Stimulated activated naive CD4-positive, alpha-beta T cell (primary cell): ENCODE results near the gene NEK2.
A peak's percentile ranks its signal among the peaks of the same experiment; 100 is the strongest.
"Not testable (repeated sequence)": the region's sequence is repeated elsewhere in the genome, so short reads cannot be mapped to it uniquely, and the experiment has no call there.

Experiments
- DNase-seq, 6 experiments: peaks; one replicate each; lab custom pipeline; 2025; lab: John Stamatoyannopoulos, UW

Gene NEK2

GRCh38 chr1:211675230-211676105 is at the start of gene NEK2:
NEK2 (minus strand) TSS chr1:211675621; CDS start chr1:211675479, 142 bp downstream.
- DNase-seq, result peak; percentile 79 to 86 (median 82)

DNA sequence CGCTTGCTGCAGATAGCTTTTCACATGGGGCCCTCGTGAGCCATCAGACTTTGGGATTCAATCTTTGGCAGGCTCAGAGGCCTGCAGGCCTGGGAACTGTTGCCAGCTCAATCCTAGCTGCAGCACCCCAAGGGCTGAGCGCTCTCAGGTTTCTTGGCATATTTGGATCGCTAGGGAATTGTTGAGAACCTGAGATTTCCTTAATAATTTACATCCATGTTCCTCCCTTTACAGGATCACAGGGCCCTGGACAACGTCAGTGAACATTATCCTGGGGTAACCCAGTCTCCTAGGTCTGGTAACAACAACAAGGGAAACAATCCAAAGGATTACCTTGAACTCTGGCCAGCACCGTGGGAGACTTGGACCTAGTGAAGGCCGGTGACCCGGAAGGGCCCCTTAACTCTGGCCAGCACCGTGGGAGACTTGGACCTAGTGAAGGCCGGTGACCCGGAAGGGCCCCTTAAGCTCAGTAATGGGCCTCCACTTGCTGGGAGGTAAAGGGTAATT is 49.3 kb upstream of the NEK2 start:
- DNase-seq, result no peak

DNA sequence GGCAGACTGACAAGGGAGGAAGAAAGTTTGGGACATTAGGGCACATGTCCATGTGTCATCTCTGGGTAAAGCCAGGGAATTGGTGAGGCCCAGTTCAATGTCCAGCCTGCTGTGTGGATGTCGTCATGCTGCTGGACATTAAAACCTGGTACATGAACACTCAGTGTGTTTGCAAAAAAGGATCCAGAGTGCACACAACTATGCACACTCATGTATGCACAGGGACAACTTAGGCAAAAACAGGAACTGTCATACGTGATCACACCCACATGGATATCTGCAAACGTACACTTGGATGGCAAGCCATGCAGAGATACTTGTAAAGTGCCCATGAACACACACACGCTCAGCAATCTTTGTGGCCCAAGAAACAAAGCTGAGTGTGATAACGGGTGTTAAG is 47.9 kb upstream of the NEK2 start:
- no peak for DNase-seq

DNA sequence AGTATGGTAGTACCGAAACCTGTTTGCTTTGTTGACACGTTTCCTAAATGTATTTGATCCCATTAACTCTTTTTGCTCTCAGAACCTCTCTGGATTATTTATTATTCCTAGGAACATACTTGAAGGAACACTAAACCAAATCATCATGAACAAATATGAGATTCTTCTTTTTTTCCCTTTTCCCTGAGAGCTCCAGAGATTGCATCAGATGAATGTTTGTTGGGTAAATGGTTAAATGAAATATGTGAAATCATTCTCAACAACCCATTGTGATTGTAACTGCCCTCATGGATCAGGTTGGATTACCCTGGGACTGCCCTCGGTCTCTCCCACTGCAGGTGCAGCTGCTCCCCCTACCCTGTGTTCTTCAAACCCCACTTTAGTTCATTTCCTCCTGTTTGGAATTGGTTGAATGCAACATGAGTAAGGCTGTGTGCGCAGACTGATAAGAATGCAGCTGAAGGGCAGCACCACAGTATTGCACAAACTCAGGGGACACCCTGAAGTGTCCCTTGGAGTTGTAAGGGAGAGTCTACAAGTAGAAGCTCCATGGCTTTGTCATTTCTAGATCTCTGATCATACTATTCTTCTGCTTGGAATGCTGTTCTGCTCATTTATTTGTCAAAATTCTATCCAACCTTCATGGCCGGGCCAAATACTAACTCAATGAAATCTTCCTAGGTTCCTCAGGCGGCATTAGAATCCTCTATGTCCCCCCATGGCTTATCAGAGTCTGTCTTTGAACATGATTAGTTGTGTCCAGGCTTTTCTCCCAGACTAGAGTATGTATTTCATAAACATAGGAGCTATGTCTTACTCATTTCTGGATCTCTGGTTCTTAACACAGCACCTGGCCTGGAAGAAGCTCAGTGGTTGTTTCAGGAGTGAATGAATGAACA is 47.1 kb upstream of the NEK2 start:
- DNase-seq, result no peak

GRCh38 chr1:211716555-211716954 is 41.1 kb upstream of the NEK2 start:
- DNase-seq, result not testable (repeated sequence)

DNA sequence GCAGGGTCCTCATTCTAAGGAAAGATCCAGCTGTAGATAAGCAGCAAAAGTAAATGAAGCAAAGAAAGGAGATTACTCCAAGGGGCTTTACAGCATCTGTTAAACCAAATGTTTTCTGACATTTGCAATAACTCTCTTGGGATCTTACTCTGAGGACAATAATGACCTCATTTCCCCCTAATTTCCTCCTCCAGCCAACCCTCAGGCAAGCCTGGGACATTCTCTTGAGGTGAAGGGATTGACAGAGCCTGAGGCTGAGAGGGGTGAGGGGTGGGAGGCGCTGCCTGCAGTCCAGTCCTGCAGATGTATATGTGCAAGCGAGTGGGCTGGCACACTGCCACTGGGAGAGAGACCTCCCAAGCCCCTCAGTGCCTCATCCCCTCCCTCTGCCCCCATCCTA is 40.5 kb upstream of the NEK2 start:
- DNase-seq, result no peak

- DNase-seq, result no peak
Observed at GRCh38 chr1:211714154-211714553, 38.7 kb upstream of the NEK2 start.

GRCh38 chr1:211713231-211713630 is 37.8 kb upstream of the NEK2 start:
- no peak for DNase-seq

DNA sequence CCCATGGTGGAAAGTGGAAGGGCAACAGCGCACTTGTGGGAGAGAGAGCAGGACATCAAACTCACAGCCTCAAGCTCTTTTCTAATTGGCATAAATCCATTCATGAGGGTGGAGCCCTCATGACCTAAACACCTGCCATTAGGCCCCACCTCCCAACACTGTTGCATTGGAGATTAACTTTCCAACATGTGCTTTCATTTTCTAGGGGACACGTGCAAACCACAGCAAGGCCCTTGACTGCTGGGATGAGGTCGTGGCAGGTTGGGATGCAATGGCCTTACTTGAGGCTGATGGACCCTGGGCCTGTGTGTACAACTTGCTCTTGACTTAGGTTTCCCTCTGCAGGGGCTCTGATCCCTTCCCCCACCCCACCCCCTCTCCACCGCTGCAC is 35.9 kb upstream of the NEK2 start:
- DNase-seq, result no peak

DNA sequence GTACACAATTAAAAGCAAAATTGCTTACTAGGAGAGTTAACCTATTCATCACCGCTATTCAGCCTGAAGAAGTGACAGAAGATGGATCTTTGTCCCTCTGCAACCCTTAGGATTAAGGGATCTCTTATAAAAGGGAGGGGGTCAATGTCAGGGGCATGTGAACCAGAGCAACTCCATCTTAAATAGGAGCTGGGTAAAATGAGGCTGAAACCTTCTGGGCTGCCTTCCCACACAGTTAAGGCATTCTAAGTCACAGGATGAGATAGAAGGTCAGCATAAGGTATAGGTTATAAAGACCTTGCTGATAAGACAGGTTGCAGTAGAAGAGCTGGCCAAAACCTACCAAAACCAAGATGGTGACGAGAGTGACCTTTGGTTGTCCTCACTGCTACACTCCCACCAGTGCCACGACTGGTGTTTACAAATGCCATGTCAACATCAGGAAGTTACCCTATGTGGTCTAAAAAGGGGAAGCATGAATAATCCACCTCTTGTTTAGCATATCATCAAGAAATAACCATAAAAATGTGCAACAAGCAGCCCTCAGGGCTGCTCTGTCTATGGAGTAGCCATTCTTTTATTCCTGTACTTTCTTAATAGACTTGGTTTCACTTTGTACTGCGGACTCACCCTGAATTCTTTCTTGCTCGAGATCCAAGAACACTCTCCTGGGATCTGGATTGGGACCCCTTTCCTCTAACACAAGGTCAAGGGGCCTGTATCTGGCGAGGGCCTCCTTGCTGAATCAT is 35.3 kb upstream of the NEK2 start:
- DNase-seq, result no peak

DNA sequence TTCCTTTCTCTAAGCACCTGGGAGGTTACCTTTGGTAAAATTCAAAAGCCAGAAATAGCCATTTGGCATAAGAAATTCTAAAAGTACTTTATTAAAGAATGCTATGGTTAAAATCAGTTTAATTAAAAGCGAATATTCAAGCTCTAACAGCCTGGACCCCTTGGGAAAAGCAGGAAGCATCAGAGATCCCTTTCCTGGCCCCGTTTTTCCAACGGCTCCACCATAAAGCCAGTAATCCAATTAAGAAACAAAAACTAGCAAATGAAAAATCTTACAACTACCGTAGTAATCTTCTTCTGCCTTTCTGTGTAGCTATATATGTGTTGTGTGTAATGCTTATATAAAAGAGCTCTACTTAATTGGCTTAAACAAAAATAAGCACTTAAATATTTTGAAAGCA is 33.5 kb upstream of the NEK2 start:
- no peak for DNase-seq

GRCh38 chr1:211708006-211708405 is 32.6 kb upstream of the NEK2 start:
- no peak for DNase-seq

DNA sequence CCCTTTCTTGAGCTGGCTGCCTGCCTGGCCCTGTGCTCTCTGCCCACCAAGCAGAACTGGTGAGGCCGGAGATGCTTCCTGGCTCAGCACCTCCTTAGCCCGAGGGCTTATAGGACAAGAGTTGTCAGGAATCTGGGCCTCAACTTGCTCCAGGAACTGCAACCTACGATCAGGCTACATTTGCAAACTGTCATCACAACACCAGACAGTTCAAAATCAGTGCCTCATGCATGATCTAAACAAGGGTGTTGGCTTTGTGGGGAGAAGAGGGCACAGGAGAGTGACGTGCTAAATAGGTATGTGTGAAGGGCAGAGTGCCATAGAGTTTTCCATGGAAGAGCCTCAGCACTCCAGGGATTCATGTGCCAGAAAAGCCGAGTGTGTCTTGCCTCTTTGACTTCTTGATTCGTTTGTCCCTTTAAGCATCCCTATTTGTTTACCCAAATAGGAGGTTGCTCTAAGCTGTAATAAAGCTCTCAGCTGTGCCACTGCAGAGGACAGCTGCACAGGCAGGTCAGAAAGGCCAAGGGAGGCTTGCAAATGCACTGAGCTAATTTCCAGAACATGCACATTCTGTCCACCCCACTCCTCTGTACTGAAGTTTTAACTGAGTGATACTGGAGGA is 30.2 kb upstream of the NEK2 start:
- DNase-seq, result no peak

- DNase-seq, result no peak
Observed at GRCh38 chr1:211704543-211704942, 29.1 kb upstream of the NEK2 start.

DNA sequence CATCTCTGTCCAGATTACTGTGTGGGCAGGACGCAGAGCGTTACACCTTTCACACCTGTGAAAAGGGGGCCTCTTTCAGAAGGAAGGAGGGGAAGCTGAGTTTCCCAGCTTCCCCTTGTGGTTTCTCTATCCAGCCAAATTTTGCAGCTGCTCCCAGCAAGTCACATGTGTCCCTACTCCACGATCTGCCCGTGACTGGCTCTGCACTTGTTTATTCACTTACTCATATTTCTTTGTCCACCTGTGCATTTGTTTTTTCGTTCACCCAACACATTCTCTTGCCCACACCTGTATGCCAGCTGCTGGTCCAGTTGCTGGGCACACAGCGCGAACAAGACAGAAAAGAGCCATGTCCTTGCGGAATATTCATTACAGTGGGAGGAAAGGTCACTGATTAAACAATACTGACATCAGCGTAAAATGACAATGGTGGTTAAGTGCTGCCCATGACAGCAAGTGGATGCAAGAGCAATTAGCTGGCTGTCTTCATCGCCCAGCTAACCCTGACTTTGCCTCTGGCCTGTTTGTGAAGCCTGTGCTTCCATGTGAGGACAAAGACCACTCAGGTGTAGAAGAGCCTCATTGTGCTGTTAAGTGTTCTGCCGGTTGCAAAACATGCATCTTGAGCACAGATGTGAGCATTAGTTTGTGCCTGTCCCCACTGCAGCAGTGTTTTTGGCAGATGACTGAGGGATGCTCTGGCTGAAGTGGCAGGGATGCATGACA is 28.6 kb upstream of the NEK2 start:
- DNase-seq, result no peak

- no peak for DNase-seq
Observed at GRCh38 chr1:211701733-211702132, 26.3 kb upstream of the NEK2 start.

DNA sequence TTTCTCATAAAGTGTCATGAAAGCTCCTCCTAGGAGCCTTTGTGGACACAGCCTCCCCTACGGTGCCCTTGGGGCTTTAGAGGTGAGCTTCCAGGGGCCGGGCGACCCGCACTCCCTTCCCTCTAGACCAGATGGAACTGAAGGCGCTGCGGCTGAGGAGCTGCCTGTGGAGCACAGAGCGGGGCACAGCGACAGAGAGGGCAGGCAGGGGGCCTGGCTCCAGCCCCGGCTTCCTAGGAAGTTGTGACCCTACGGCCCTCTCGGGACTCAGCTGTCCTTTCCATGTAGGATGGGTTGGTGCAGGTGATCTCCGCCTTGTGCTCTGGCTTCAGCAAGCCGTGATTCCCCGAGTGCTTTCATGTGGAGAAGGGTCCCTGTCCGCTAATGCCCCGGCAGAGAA is 23.6 kb upstream of the NEK2 start:
- no peak for DNase-seq

DNA sequence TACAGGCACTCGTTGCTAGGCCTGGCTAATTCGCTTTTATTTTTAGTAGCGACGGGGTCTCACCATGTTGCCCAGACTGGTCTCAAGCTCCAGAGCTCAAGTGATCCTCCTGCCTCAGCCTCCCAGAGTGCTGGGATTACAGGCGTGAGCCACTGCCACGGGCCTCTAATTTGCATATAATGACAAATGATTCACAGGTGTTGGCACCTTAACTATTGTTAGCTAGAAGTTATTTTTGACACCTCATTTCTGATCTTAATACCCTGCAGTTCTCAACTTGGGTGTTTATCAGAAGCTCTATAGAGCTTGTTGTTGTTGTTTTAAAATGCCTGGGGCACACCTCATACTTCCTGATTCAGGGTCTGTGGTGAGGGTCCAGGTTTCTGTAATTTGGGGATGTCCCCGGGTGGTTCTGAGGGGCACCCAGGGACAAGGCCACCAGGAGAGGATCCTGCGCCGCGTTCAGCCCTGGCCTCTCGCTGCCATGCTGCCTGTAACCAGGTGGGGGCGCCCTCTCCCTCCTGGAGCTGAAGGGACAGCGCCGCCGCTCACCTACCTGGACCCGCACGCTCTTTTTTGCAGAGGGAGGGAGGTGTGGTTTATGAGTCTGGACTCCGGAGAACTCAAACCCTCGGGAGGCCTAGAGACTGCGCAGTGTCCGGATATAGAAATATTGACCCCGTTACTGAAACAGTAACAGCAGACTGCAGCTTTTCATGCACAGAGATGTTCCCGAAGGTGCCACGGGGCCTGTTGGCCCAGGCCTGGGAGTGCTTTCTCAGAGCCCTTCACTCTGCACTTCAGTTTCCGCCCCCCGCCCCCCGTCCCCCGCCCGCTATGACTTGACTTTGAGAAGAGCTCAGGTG is 23.0 kb upstream of the NEK2 start:
- peak; percentile 28 to 84 (median 58) for DNase-seq

DNA sequence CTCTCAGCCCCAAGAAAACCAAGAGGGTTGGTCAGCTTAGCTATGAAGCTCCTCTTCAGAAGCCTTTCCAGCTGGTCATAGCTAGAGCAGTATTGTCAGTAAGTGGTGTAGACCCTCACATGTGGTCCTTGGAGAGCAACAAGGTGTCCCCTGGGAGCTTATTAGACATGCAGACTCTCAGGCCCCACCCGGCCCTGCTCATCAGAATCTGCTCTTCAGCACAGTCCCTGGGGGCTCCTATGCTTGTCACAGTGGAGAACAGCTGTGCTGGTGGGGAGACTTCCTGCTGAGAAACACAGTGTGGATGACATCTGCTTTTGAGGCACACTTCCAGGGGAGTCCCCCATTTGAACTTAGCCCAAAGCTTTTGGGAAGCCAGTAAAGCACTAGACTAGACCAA is 21.9 kb upstream of the NEK2 start:
- DNase-seq, result no peak
